LNCAP (cell line): Measurements from ENCODE around the gene RNF212.

Experiments
- CTCF ChIP-seq: fragments of 450-650 bp; IDR thresholded peaks from 2 replicates; pipeline ENCODE4 v1.5.1; 2017; ENCODE audit warnings: mild to moderate bottlenecking

Gene RNF212

GRCh38 chr4:1130316-1131186 is 17.2 kb upstream of the RNF212 start:
- peak; percentile 100 for TF ChIP-seq CTCF

GRCh38 chr4:1126506-1126905 is 13.1 kb upstream of the RNF212 start:
- no peak for TF ChIP-seq CTCF

- TF ChIP-seq CTCF: no peak
These were observed 11.5 kb upstream of the RNF212 start for GRCh38 chr4:1124818-1125217.

- TF ChIP-seq CTCF: no peak
These were observed 9.1 kb upstream of the RNF212 start for GRCh38 chr4:1122505-1122904.

- TF ChIP-seq CTCF: no peak
These were observed 3.5 kb upstream of the RNF212 start for GRCh38 chr4:1116838-1117237.

- TF ChIP-seq CTCF: no peak
These were observed 2.3 kb upstream of the RNF212 start for GRCh38 chr4:1115528-1116293.

GRCh38 chr4:1112821-1113182 is 562 bp downstream of the RNF212 start:
- TF ChIP-seq CTCF: no peak
